GM12875 (cell line): ENCODE measurements around the gene CD93.

Experiments used
- H3K4me3 ChIP-seq: one replicate; pipeline ENCODE4 v1.5.1; 2011; ENCODE audit warnings: low read depth, low read length, control low read depth
- TF ChIP-seq, protein P1 (sequence below): IDR thresholded peaks from 2 replicates; pipeline ENCODE4 v1.5.1; 2011; ENCODE audit warnings: low read depth, mild to moderate bottlenecking, control low read depth, inconsistent platforms, low read length, moderate library complexity, borderline replicate concordance; ENCODE audit not compliant: insufficient read depth

CD93 gene

GRCh38 chr20:23082846-23083552 lies 3.1 kb downstream of the CD93 start:
- H3K4me3 ChIP-seq, result peak overlapping the region; percentile 46
- TF ChIP-seq, protein P1, sequence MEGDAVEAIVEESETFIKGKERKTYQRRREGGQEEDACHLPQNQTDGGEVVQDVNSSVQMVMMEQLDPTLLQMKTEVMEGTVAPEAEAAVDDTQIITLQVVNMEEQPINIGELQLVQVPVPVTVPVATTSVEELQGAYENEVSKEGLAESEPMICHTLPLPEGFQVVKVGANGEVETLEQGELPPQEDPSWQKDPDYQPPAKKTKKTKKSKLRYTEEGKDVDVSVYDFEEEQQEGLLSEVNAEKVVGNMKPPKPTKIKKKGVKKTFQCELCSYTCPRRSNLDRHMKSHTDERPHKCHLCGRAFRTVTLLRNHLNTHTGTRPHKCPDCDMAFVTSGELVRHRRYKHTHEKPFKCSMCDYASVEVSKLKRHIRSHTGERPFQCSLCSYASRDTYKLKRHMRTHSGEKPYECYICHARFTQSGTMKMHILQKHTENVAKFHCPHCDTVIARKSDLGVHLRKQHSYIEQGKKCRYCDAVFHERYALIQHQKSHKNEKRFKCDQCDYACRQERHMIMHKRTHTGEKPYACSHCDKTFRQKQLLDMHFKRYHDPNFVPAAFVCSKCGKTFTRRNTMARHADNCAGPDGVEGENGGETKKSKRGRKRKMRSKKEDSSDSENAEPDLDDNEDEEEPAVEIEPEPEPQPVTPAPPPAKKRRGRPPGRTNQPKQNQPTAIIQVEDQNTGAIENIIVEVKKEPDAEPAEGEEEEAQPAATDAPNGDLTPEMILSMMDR, result no peak

- TF ChIP-seq, protein P1, result no peak
- no peak overlapping the region for H3K4me3 ChIP-seq
These were observed 4.8 kb downstream of the CD93 start for GRCh38 chr20:23081263-23081819.

- TF ChIP-seq, protein P1, result no peak
- H3K4me3 ChIP-seq, result no peak overlapping the region
These were observed 5.6 kb downstream of the CD93 start for GRCh38 chr20:23080521-23080920.

DNA sequence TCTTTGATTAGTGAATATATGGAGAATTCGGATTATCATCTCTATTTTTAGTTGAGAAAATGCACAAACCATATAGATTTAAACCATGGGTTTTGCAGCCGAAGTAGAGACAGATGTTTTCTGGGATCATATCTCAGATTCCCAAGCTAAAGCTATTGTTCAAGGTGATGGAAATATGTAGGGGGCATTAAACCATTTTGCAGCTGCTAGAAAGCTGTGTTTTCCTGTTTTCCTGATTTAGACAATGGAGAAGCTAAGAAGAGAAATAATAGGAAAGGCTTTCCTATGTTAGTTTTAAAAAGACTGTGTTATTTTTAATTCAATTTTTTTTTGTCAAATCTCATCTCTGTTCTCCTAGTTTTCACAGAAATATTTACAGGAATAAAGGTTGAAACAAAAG lies 6.2 kb downstream of the CD93 start:
- H3K4me3 ChIP-seq, result no peak overlapping the region
- TF ChIP-seq, protein P1, result no peak

- H3K4me3 ChIP-seq, result no peak overlapping the region
- TF ChIP-seq, protein P1, result peak; percentile 57
These were observed 7.1 kb downstream of the CD93 start for GRCh38 chr20:23079016-23079351.

GRCh38 chr20:23078351-23079015 lies 7.6 kb downstream of the CD93 start:
- TF ChIP-seq, protein P1, result no peak
- H3K4me3 ChIP-seq, result no peak overlapping the region

GRCh38 chr20:23077277-23077676 lies 8.8 kb downstream of the CD93 start:
- TF ChIP-seq, protein P1, result no peak
- no peak overlapping the region for H3K4me3 ChIP-seq
